Measurements from ENCODE around the gene STRIP2. TPM values are rescaled to one million over a fixed set of nuclear protein-coding genes. Genes with fewer than 3 reads are reported as not detected.
A peak's percentile ranks its signal among the peaks of the same experiment; 100 is the strongest.

STRIP2 gene
- total and polyA plus RNA-seq, 9 of the 15 experiments (the other 6 are each of a cell fraction or from before 2014, with no cell fraction given) = 10.1 to 81.8 (median 42.3) TPM

DNA sequence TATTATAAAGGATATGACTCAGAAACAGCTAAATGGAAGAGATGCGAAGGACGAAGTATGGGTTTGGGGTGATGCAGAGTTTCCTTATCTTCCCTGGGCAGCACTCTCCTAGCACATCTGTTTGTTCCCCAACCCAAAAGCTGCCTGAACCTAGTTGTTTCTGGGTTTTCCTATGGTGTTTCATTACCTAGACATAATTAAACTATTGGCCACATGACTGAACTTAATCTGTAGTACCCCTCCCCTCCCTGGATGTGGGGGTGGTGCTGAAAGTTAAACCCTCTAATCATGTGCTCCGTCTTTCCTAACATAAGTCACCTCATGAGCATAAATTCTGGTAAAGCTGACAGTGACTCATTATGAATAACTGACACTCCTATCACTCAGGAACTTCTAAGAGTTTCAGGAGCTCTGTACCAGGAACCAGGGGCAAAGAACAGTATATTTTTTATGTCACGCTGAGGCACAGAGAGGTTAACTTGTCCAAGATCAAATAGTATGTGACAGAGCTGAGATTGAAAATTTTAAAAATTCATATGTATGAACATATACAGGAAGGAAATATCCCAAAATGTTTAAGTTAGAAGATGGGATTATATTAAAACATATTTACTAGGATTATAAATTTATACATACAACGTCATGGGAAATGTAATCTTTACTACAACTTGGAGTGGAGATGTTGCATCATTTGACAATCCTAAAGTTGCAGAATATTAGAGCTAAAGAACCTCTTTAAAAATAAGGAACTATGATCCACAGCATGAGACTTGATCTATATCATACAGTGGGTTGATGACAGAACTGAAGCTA, 4.8 kb downstream of the STRIP2 start (continued):
- TF ChIP-seq ZNF197 (CRISPR knock-in tag; IDR thresholded peaks at IDR 0.05; ENCODE audit: low read depth) (no peak; the same call in 1 of the 2 replicates), CCAR2 (IDR thresholded peaks at IDR 0.05; ENCODE audit: low read depth, low read length) (no peak), RBBP5 (IDR thresholded peaks at IDR 0.05; ENCODE audit: borderline replicate concordance, insufficient read depth, low read length, poor library complexity, severe bottlenecking) (peak; percentile 38), GTF2E2 (tag; IDR thresholded peaks at IDR 0.05) (0 out of 2 replicates have a peak, but pooled peaks have one; percentile 63), SOX6 (IDR thresholded peaks at IDR 0.05) (peak; percentile 90), ZNF764 (CRISPR knock-in tag; IDR thresholded peaks at IDR 0.05; ENCODE audit: low read depth) (no peak), HNRNPLL (IDR thresholded peaks at IDR 0.05; ENCODE audit: low read depth, low read length, poor library complexity, severe bottlenecking) (no peak), SREBF2 (CRISPR knock-in tag; IDR thresholded peaks at IDR 0.05) (no peak), MAZ (CRISPR knock-in tag; conservative IDR thresholded peaks at IDR 0.05 in 1 of 2, IDR thresholded peaks at IDR 0.05 in 1 of 2) (peak; percentile 77 to 91), SRSF3 (IDR thresholded peaks at IDR 0.05; ENCODE audit: insufficient read depth, low read length) (no peak)
- TF ChIP-seq, protein P1, sequence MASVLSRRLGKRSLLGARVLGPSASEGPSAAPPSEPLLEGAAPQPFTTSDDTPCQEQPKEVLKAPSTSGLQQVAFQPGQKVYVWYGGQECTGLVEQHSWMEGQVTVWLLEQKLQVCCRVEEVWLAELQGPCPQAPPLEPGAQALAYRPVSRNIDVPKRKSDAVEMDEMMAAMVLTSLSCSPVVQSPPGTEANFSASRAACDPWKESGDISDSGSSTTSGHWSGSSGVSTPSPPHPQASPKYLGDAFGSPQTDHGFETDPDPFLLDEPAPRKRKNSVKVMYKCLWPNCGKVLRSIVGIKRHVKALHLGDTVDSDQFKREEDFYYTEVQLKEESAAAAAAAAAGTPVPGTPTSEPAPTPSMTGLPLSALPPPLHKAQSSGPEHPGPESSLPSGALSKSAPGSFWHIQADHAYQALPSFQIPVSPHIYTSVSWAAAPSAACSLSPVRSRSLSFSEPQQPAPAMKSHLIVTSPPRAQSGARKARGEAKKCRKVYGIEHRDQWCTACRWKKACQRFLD (CRISPR knock-in tag; IDR thresholded peaks at IDR 0.05) = peak; percentile 90
- TF ChIP-seq, protein P2, sequence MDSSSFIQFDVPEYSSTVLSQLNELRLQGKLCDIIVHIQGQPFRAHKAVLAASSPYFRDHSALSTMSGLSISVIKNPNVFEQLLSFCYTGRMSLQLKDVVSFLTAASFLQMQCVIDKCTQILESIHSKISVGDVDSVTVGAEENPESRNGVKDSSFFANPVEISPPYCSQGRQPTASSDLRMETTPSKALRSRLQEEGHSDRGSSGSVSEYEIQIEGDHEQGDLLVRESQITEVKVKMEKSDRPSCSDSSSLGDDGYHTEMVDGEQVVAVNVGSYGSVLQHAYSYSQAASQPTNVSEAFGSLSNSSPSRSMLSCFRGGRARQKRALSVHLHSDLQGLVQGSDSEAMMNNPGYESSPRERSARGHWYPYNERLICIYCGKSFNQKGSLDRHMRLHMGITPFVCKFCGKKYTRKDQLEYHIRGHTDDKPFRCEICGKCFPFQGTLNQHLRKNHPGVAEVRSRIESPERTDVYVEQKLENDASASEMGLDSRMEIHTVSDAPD (CRISPR knock-in tag; IDR thresholded peaks at IDR 0.05) = no peak
- TF ChIP-seq, protein P3, sequence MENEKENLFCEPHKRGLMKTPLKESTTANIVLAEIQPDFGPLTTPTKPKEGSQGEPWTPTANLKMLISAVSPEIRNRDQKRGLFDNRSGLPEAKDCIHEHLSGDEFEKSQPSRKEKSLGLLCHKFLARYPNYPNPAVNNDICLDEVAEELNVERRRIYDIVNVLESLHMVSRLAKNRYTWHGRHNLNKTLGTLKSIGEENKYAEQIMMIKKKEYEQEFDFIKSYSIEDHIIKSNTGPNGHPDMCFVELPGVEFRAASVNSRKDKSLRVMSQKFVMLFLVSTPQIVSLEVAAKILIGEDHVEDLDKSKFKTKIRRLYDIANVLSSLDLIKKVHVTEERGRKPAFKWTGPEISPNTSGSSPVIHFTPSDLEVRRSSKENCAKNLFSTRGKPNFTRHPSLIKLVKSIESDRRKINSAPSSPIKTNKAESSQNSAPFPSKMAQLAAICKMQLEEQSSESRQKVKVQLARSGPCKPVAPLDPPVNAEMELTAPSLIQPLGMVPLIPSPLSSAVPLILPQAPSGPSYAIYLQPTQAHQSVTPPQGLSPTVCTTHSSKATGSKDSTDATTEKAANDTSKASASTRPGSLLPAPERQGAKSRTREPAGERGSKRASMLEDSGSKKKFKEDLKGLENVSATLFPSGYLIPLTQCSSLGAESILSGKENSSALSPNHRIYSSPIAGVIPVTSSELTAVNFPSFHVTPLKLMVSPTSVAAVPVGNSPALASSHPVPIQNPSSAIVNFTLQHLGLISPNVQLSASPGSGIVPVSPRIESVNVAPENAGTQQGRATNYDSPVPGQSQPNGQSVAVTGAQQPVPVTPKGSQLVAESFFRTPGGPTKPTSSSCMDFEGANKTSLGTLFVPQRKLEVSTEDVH (IDR thresholded peaks at IDR 0.05; ENCODE audit: low read depth, partially characterized antibody) = peak; percentile 75
- TF ChIP-seq, protein P4, sequence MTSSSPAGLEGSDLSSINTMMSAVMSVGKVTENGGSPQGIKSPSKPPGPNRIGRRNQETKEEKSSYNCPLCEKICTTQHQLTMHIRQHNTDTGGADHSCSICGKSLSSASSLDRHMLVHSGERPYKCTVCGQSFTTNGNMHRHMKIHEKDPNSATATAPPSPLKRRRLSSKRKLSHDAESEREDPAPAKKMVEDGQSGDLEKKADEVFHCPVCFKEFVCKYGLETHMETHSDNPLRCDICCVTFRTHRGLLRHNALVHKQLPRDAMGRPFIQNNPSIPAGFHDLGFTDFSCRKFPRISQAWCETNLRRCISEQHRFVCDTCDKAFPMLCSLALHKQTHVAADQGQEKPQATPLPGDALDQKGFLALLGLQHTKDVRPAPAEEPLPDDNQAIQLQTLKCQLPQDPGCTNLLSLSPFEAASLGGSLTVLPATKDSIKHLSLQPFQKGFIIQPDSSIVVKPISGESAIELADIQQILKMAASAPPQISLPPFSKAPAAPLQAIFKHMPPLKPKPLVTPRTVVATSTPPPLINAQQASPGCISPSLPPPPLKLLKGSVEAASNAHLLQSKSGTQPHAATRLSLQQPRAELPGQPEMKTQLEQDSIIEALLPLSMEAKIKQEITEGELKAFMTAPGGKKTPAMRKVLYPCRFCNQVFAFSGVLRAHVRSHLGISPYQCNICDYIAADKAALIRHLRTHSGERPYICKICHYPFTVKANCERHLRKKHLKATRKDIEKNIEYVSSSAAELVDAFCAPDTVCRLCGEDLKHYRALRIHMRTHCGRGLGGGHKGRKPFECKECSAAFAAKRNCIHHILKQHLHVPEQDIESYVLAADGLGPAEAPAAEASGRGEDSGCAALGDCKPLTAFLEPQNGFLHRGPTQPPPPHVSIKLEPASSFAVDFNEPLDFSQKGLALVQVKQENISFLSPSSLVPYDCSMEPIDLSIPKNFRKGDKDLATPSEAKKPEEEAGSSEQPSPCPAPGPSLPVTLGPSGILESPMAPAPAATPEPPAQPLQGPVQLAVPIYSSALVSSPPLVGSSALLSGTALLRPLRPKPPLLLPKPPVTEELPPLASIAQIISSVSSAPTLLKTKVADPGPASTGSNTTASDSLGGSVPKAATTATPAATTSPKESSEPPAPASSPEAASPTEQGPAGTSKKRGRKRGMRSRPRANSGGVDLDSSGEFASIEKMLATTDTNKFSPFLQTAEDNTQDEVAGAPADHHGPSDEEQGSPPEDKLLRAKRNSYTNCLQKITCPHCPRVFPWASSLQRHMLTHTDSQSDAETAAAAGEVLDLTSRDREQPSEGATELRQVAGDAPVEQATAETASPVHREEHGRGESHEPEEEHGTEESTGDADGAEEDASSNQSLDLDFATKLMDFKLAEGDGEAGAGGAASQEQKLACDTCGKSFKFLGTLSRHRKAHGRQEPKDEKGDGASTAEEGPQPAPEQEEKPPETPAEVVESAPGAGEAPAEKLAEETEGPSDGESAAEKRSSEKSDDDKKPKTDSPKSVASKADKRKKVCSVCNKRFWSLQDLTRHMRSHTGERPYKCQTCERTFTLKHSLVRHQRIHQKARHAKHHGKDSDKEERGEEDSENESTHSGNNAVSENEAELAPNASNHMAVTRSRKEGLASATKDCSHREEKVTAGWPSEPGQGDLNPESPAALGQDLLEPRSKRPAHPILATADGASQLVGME (CRISPR knock-in tag; IDR thresholded peaks at IDR 0.05) = 0 out of 2 replicates have a peak, but pooled peaks have one; percentile 47

Data from K562 (cell line).